ENCODE results near the gene MICAL1.

MICAL1 gene

GRCh38 chr6:109411034-109411433, 44.5 kb downstream of the MICAL1 start:
- H3K27me3 ChIP-seq (ENCODE audit: insufficient read depth, low read length), result no peaks in the 10 kb centered on the region
- H3K4me1 ChIP-seq (ENCODE audit: insufficient read depth, low read length), result no peaks in the 10 kb centered on the region
- H3K27ac ChIP-seq (ENCODE audit: low read length), result no peak overlapping the region
- H3K4me3 ChIP-seq (ENCODE audit: low read length), result no peak overlapping the region
- no peaks in the 10 kb centered on the region for H3K36me3 ChIP-seq (ENCODE audit: insufficient read depth, low read depth, low read length)
- no peaks in the 10 kb centered on the region for H3K9me3 ChIP-seq (ENCODE audit: insufficient read depth, low read depth, low read length)
- no peak overlapping the region for H3K9ac ChIP-seq (ENCODE audit: low read depth, low read length)

- H3K9ac ChIP-seq (ENCODE audit: low read depth, low read length), result no peak overlapping the region
- no peak overlapping the region for H3K4me3 ChIP-seq (ENCODE audit: low read length)
- no peaks in the 10 kb centered on the region for H3K27me3 ChIP-seq (ENCODE audit: insufficient read depth, low read length)
- no peaks in the 10 kb centered on the region for H3K9me3 ChIP-seq (ENCODE audit: insufficient read depth, low read depth, low read length)
- no peaks in the 10 kb centered on the region for H3K36me3 ChIP-seq (ENCODE audit: insufficient read depth, low read depth, low read length)
- H3K4me1 ChIP-seq (ENCODE audit: insufficient read depth, low read length), result no peaks in the 10 kb centered on the region
- no peak overlapping the region for H3K27ac ChIP-seq (ENCODE audit: low read length)
These were observed 49.4 kb downstream of the MICAL1 start for GRCh38 chr6:109406196-109406595.

DNA sequence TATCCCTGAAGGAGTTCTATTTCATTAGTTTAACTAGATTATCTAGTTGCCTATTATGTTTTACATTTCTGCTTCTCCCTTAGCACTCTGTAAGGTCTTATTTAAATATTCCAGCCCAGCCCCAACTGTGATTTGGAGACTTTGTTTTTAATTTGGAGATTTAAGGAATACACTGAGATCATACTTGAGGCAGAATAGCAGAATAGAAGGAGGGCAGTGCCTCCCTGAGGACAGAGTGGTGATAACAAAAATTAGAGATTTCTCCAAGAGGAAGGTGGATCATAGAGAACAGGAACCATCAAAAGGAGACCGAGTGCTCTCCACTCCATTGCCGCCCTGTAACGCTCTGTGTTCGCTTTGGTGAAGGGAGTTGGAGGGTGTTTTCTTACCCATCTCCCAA, 58.6 kb downstream of the MICAL1 start:
- Histone ChIP-seq H3K9ac (ENCODE audit: low read depth, low read length) (no peak overlapping the region), H3K4me1 (ENCODE audit: insufficient read depth, low read length) (no peaks in the 10 kb centered on the region), H3K9me3 (ENCODE audit: insufficient read depth, low read depth, low read length) (no peaks in the 10 kb centered on the region), H3K36me3 (ENCODE audit: insufficient read depth, low read depth, low read length) (no peaks in the 10 kb centered on the region), H3K4me3 (ENCODE audit: low read length) (no peak overlapping the region), H3K27ac (ENCODE audit: low read length) (no peak overlapping the region), H3K27me3 (ENCODE audit: insufficient read depth, low read length) (no peaks in the 10 kb centered on the region)

GRCh38 chr6:109396046-109396718, 59.4 kb downstream of the MICAL1 start:
- H3K27ac ChIP-seq (ENCODE audit: low read length), result no peak overlapping the region
- H3K4me1 ChIP-seq (ENCODE audit: insufficient read depth, low read length), result no peaks in the 10 kb centered on the region
- H3K27me3 ChIP-seq (ENCODE audit: insufficient read depth, low read length), result no peaks in the 10 kb centered on the region
- no peaks in the 10 kb centered on the region for H3K36me3 ChIP-seq (ENCODE audit: insufficient read depth, low read depth, low read length)
- H3K4me3 ChIP-seq (ENCODE audit: low read length), result no peak overlapping the region
- no peak overlapping the region for H3K9ac ChIP-seq (ENCODE audit: low read depth, low read length)
- no peaks in the 10 kb centered on the region for H3K9me3 ChIP-seq (ENCODE audit: insufficient read depth, low read depth, low read length)

Data from iPS-20b (cell line).